A549 (cell line): ENCODE results near the gene SERPING1. TPM values are rescaled to one million over a fixed set of nuclear protein-coding genes. Genes with fewer than 3 reads are reported as not detected.
A peak's percentile ranks its signal among the peaks of the same experiment; 100 is the strongest.

Experiments used
- ATAC-seq, 2 experiments: fragments of 200-7000 bp in 1 of 2; fragments of >200 bp in 1 of 2; cut with Nextera tagmentation in 1 of 2; cut with Tn5 transposase in 1 of 2; 3 replicates each; pipeline versions ENCODE4 v1.8.0 to v1.9.1; 2018 to 2020; ENCODE audit warnings: mild to moderate bottlenecking in 1 of 2, moderate library complexity in 1 of 2
- CTCF ChIA-PET: fragments of 300-600 bp; sonication (Branson Sonifier 250); formaldehyde crosslinking; extraction: SDS; loops from one replicate; lab custom pipeline; 2021; ENCODE audit warnings: antibody characterized with exemption, inconsistent platforms; lab: Yijun Ruan, JAX
- POLR2A ChIA-PET: fragments of 350-600 bp; formaldehyde crosslinking; extraction: SDS; loops from one replicate; lab custom pipeline; 2021; ENCODE audit warnings: antibody characterized with exemption, inconsistent platforms; lab: Yijun Ruan, JAX
- DNase-seq, 2 experiments: peaks; one replicate each; pipeline versions ENCODE4 v3.0.0 to v3.0.0-alpha.2; 2011 to 2016; ENCODE audit warnings: low read depth in 1 of 2, low spot score in 1 of 2
- FAIRE-seq: peaks from 2 replicates; lab custom pipeline; 2011; peaks lifted over from hg19 to GRCh38; lab: Jason Lieb, UNC
- H3K27ac ChIP-seq, 2 experiments: fragments of >200 bp; sonication (Bioruptor Twin); formaldehyde crosslinking; 3 replicates each; pipeline ENCODE4 v1.5.1; 2016 to 2017
- H3K4me1 ChIP-seq: fragments of >200 bp; sonication (Bioruptor Twin); formaldehyde crosslinking; 3 replicates; pipeline ENCODE4 v1.6.1; 2016
- H3K4me2 ChIP-seq: fragments of >200 bp; sonication (Bioruptor Twin); formaldehyde crosslinking; 3 replicates; pipeline ENCODE4 v1.6.1; 2016
- H3K4me3 ChIP-seq: fragments of >200 bp; sonication (Bioruptor Twin); formaldehyde crosslinking; 3 replicates; pipeline ENCODE4 v1.5.1; 2016
- H3K9me3 ChIP-seq: fragments of >200 bp; sonication (Bioruptor Twin); formaldehyde crosslinking; 3 replicates; pipeline ENCODE4 v1.6.1; 2016
- FOSL2 ChIP-seq, 2 experiments: fragments of 450-650 bp in 1 of 2; fragments of >200 bp in 1 of 2; sonication (Bioruptor Twin) in 1 of 2; formaldehyde crosslinking; IDR thresholded peaks; 2 replicates each; pipeline versions ENCODE4 v1.5.0 to v1.6.1; 2016 to 2020; ENCODE audit warnings: mild to moderate bottlenecking in 1 of 2, moderate library complexity in 1 of 2
- HDAC2 ChIP-seq: fragments of 200-600 bp; sonication (generic); IDR thresholded peaks from 2 replicates; pipeline ENCODE4 v1.6.1; 2016
- HEYL ChIP-seq: fragments of 250-450 bp; sonication (Bioruptor Pico); IDR thresholded peaks from 2 replicates; pipeline ENCODE4 v1.8.0; 2021; ENCODE audit warnings: mild to moderate bottlenecking, moderate library complexity
- JUN ChIP-seq, 2 experiments: fragments of >200 bp; sonication (Bioruptor Twin); formaldehyde crosslinking; IDR thresholded peaks; 2 replicates in 1 of 2; 3 replicates in 1 of 2; pipeline ENCODE4 v1.6.1; 2016 to 2017
- KDM1A ChIP-seq: fragments of 200-600 bp; sonication (generic); IDR thresholded peaks from 2 replicates; pipeline ENCODE4 v1.6.1; 2016; ENCODE audit warnings: low read depth, mild to moderate bottlenecking
- RAD21 ChIP-seq, 2 experiments: fragments of >200 bp in 1 of 2; sonication (Bioruptor Twin) in 1 of 2; formaldehyde crosslinking in 1 of 2; IDR thresholded peaks in 1 of 2; conservative IDR thresholded peaks in 1 of 2; 2 replicates in 1 of 2; 3 replicates in 1 of 2; pipeline ENCODE4 v1.6.1; 2012 to 2018; ENCODE audit warnings: inconsistent platforms in 1 of 2
- RFX5 ChIP-seq: fragments of 450-650 bp; IDR thresholded peaks from 2 replicates; pipeline ENCODE4 v1.7.1; 2014; ENCODE audit warnings: antibody characterized with exemption, mild to moderate bottlenecking, moderate library complexity
- SMC3 ChIP-seq: fragments of >200 bp; sonication (Bioruptor Twin); formaldehyde crosslinking; IDR thresholded peaks from 3 replicates; pipeline ENCODE4 v1.6.1; 2018; ENCODE audit warnings: inconsistent platforms
- WGBS: methylation state at CpG from one replicate; pipeline ENCODE4 v1.1.6; 2017; ENCODE audit errors: missing lambda C conversion rate; 5-methylcytosine and 5-hydroxymethylcytosine counted together
- polyA plus RNA-seq, 4 experiments: library from polyadenylated mRNA; depleted of rRNA in 3 of 4; stranded (reverse); fragments of >200 nt; fragmentation: RNase III in 1 of 4; extraction: RNeasy Plus Mini Kit Qiagen cat#74134 plus additional on column Dnase treatment in 1 of 4; gene quantifications; 2 replicates in 3 of 4; 3 replicates in 1 of 4; pipeline ENCODE4 v1.2.3, GENCODE V29; 2011 to 2017
- TF ChIP-seq, protein P1 (sequence below): fragments of 450-650 bp; IDR thresholded peaks from 2 replicates; pipeline ENCODE4 v1.6.1; 2014; ENCODE audit warnings: antibody characterized with exemption
- TF ChIP-seq, protein P2 (sequence below): fragments of 250-450 bp; sonication (Bioruptor Pico); IDR thresholded peaks from 2 replicates; pipeline ENCODE4 v1.5.0; 2020; ENCODE audit warnings: low read depth, mild to moderate bottlenecking, moderate library complexity
- TF ChIP-seq, protein P3 (sequence below): fragments of >200 bp; sonication (Bioruptor Twin); formaldehyde crosslinking; IDR thresholded peaks from 3 replicates; pipeline ENCODE4 v1.5.1; 2016
- TF ChIP-seq, protein P4 (sequence below): fragments of 200-600 bp; sonication (generic); IDR thresholded peaks from 2 replicates; pipeline ENCODE4 v1.6.1; 2016; ENCODE audit warnings: antibody characterized with exemption, mild to moderate bottlenecking, moderate library complexity
- TF ChIP-seq, protein P5 (sequence below): fragments of 150-350 bp; IDR thresholded peaks from 2 replicates; pipeline ENCODE4 v1.6.1; 2014; ENCODE audit warnings: low read depth, mild to moderate bottlenecking, low read length

Gene SERPING1
- polyA plus RNA-seq, 2 of the 4 experiments (the other 2 are of a cell fraction): 0.59 to 0.63 TPM

DNA sequence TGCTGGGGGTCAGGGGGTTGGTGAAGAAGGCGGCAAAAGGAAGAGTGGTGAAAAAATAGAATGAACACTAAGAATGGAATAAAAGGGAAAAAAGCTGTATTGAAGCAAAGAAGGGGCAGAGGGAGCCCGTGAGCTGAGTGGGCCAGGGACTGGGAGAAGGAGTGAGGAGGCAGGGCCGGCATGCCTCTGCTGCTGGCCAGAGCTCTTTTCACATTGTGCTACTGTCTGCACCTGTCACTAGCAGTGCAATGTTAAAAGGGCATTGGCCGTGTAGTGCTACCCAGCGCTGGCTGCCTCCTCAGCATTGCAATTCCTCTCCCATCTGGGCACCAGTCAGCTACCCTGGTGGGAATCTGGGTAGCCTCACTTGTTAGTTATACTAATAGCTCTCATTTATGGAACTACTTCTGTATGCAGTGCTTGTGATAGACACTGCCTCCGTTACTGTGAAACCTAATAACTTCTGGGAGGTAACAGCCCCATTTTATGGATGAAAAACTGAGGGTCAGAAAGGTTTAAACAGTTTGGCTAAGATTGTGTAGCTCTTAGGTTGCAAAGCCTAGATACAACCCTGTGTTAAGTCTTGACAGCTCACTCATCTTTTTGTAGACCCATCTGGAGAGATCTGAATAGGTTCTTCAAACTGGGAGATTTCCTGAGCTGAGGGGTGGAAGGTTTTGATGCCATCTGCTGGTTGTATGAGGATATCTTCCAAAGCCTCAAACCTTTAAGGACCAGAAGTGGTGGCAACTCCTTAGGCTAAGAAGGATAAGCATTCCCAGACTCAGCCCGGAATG lies 43.7 kb downstream of the SERPING1 start:
- H3K4me2 ChIP-seq: 0 out of 3 replicates have a peak overlapping the region, but pooled peaks have one; percentile 87
- POLR2A ChIA-PET: interaction anchor here (0.5 to 1.9 kb wide), 4 partner anchors 58 to 306 kb away, joined by 3 to 16 read pairs (median 4); partner anchors contain the start of genes SSRP1 and UBE2L6
- peak; percentile 63 for FAIRE-seq

DNA sequence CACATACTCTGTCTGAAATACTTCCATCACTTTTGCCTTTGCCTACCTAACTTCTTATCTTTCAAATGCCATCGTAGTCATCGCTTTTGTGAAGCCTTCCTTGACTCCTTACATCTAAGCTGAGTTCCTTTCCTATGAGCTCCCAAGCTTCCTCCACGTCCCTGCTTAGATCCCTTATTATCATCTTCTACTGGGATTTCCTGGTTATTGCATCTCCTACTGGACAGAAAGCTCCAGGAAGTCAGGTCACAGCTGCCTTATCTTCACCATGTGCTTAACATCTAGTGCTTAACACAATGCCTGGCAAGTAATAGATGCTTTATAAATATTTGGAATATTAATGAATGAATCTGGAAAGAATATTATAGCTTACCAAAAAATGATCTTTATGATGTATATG lies 46.3 kb downstream of the SERPING1 start:
- no peak overlapping the region for H3K27ac ChIP-seq
- WGBS: 83% methylated on average over 3 of the region's 3 CpGs
- H3K9me3 ChIP-seq: no peaks in the 10 kb centered on the region
- H3K4me2 ChIP-seq: no peak overlapping the region
- no peak for DNase-seq
- H3K4me1 ChIP-seq: peaks cover 29% of the 10 kb centered on the region
- no peak for TF ChIP-seq RFX5
- TF ChIP-seq, protein P1, sequence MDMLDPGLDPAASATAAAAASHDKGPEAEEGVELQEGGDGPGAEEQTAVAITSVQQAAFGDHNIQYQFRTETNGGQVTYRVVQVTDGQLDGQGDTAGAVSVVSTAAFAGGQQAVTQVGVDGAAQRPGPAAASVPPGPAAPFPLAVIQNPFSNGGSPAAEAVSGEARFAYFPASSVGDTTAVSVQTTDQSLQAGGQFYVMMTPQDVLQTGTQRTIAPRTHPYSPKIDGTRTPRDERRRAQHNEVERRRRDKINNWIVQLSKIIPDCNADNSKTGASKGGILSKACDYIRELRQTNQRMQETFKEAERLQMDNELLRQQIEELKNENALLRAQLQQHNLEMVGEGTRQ: no peak
- CTCF ChIA-PET: interaction anchor here (0.6 to 11.7 kb wide), 38 partner anchors 9 to 318 kb away, joined by 3 to 318 read pairs (median 4); partner anchors contain the start of genes RTN4RL2, SLC43A1, TIMM10 and UBE2L6
- POLR2A ChIA-PET: interaction anchor here (1.6 kb wide), 1 partner anchor 76 kb away, joined by 13 read pairs; the partner anchor contains the start of gene UBE2L6
- no peak overlapping the region for H3K4me3 ChIP-seq
- no peak for ATAC-seq
- peak; percentile 13 for FAIRE-seq

More for the DNA sequence above, 43.7 kb downstream of the SERPING1 start:
- TF ChIP-seq HEYL (CRISPR knock-in tag) (no peak), FOSL2 (IDR thresholded peaks at IDR 0.05) (no peak), FOSL2 (CRISPR knock-in tag; IDR thresholded peaks at IDR 0.05) (no peak), HDAC2 (peak; percentile 74; the same call in 1 of the 2 replicates), RAD21 (conservative IDR thresholded peaks at IDR 0.05 in 1 of 2, IDR thresholded peaks at IDR 0.05 in 1 of 2) (peak; percentile 66 to 69), KDM1A (peak; percentile 92; the same call in 1 of the 2 replicates), SMC3 (peak; percentile 70), JUN (IDR thresholded peaks at IDR 0.05) (no peak)
- TF ChIP-seq, protein P2, sequence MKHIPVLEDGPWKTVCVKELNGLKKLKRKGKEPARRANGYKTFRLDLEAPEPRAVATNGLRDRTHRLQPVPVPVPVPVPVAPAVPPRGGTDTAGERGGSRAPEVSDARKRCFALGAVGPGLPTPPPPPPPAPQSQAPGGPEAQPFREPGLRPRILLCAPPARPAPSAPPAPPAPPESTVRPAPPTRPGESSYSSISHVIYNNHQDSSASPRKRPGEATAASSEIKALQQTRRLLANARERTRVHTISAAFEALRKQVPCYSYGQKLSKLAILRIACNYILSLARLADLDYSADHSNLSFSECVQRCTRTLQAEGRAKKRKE (CRISPR knock-in tag): no peak
- TF ChIP-seq, protein P3, sequence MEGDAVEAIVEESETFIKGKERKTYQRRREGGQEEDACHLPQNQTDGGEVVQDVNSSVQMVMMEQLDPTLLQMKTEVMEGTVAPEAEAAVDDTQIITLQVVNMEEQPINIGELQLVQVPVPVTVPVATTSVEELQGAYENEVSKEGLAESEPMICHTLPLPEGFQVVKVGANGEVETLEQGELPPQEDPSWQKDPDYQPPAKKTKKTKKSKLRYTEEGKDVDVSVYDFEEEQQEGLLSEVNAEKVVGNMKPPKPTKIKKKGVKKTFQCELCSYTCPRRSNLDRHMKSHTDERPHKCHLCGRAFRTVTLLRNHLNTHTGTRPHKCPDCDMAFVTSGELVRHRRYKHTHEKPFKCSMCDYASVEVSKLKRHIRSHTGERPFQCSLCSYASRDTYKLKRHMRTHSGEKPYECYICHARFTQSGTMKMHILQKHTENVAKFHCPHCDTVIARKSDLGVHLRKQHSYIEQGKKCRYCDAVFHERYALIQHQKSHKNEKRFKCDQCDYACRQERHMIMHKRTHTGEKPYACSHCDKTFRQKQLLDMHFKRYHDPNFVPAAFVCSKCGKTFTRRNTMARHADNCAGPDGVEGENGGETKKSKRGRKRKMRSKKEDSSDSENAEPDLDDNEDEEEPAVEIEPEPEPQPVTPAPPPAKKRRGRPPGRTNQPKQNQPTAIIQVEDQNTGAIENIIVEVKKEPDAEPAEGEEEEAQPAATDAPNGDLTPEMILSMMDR: peak; percentile 69
- TF ChIP-seq, protein P4, sequence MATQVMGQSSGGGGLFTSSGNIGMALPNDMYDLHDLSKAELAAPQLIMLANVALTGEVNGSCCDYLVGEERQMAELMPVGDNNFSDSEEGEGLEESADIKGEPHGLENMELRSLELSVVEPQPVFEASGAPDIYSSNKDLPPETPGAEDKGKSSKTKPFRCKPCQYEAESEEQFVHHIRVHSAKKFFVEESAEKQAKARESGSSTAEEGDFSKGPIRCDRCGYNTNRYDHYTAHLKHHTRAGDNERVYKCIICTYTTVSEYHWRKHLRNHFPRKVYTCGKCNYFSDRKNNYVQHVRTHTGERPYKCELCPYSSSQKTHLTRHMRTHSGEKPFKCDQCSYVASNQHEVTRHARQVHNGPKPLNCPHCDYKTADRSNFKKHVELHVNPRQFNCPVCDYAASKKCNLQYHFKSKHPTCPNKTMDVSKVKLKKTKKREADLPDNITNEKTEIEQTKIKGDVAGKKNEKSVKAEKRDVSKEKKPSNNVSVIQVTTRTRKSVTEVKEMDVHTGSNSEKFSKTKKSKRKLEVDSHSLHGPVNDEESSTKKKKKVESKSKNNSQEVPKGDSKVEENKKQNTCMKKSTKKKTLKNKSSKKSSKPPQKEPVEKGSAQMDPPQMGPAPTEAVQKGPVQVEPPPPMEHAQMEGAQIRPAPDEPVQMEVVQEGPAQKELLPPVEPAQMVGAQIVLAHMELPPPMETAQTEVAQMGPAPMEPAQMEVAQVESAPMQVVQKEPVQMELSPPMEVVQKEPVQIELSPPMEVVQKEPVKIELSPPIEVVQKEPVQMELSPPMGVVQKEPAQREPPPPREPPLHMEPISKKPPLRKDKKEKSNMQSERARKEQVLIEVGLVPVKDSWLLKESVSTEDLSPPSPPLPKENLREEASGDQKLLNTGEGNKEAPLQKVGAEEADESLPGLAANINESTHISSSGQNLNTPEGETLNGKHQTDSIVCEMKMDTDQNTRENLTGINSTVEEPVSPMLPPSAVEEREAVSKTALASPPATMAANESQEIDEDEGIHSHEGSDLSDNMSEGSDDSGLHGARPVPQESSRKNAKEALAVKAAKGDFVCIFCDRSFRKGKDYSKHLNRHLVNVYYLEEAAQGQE: no peak
- TF ChIP-seq, protein P5, sequence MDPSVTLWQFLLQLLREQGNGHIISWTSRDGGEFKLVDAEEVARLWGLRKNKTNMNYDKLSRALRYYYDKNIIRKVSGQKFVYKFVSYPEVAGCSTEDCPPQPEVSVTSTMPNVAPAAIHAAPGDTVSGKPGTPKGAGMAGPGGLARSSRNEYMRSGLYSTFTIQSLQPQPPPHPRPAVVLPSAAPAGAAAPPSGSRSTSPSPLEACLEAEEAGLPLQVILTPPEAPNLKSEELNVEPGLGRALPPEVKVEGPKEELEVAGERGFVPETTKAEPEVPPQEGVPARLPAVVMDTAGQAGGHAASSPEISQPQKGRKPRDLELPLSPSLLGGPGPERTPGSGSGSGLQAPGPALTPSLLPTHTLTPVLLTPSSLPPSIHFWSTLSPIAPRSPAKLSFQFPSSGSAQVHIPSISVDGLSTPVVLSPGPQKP: no peak
- TF ChIP-seq, all 56 proteins: peak for 5
- Histone ChIP-seq H3K27ac (no peak overlapping the region), H3K4me1 (peaks cover 32% of the 10 kb centered on the region), H3K4me3 (no peak overlapping the region), H3K9me3 (no peaks in the 10 kb centered on the region)
- ATAC-seq (peak; percentile 31 to 39; a peak in 3 of 6 replicates), DNase-seq (peak; percentile 74 to 78)
- WGBS: 53% methylated on average over 7 of the region's 7 CpGs
- CTCF ChIA-PET: interaction anchor here (0.7 to 11.7 kb wide), 40 partner anchors 8 to 296 kb away, joined by 3 to 318 read pairs (median 4); partner anchors contain the start of genes CLP1, RTN4RL2, TIMM10 and UBE2L6
